ENCODE results near the gene CCDC61. TPM values are rescaled to one million over a fixed set of nuclear protein-coding genes. Genes with fewer than 3 reads are reported as not detected.

Gene CCDC61
- total RNA-seq, 2 donors from 2014 or later, result 16.4 to 20.6 TPM

DNA sequence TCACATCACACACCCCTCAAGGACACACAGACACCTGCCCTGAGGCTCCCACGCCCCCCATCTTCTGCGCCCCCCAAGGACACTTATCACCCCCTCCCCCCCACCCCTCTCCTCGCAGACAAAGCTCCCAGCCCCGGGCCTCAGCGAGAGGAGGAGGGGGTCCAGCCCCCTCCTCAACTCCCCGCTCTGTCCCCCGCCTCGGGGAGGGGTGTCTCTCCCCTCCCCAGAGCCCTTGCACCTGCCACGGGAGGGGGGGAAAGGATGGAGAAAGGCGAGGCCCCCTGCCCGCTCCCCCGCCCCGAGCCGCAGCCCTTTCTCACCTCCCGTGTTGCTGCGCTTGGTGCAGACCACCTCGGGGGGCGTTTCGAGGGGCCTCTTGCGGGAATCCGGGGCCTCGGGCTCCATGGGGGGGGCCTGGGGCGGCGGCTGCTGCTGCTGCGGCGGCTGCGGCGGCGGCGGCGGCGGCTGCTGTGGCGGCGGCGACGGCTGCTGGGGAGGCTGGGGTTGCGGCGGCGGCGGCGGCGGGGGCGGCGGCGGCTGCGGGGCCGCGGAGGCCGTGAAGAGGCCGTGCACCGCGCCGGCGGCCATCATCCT lies 22.2 kb upstream of the CCDC61 start:
- ATAC-seq (no peak), DNase-seq (no peak)
- intact Hi-C loops (cut with DNase I, micrococcal nuclease), result no loop called here

DNA sequence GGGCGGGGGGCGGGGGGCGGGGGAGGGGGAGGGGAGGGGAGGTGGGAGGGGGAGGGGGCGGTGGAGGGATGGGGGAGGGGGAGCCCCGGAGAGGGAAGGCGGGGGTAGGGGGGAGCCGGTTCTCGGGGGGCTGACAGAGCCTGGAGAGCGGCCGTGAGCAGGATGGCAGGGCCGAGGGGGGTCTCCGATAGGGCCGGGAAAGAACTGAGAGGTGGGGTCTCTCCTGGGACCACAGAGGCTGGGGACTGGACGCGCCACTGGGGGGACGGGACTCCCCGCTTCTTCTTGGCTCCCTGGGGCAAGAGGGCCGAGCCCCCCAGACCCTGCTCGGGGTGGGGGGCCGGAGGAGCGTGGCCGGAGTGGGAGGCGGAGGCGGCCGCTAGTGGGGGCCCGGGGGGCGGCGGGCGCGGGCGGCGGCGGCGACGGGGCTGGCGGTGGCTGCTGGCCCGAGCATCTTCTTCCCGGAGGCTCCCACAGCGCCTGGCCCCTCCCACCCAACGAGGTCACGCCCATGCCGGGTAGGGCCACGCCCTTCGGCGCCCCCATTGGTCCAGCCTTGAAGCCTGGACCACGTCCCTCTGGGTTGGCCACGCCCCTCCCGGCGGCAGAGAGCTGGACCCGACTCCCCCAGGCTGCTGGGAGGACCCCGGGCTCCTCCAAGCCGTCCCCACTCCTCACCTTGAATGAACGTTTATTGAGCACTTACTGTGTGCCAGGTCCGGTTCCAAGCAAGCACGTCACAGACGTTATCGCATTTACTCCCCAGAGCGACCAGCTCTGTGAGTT lies 21.5 kb upstream of the CCDC61 start, which contains the start of gene NOVA2:
Gene NOVA2, minus strand, starts transcription at position 313 of the 786 bp plus-strand sequence. CDS start 514 bp downstream, outside the sequence.
- intact Hi-C loops (cut with DNase I, micrococcal nuclease), result no loop called here
- no peak for ATAC-seq
- peak in 1 of 2 donors; percentile 30 for DNase-seq

DNA sequence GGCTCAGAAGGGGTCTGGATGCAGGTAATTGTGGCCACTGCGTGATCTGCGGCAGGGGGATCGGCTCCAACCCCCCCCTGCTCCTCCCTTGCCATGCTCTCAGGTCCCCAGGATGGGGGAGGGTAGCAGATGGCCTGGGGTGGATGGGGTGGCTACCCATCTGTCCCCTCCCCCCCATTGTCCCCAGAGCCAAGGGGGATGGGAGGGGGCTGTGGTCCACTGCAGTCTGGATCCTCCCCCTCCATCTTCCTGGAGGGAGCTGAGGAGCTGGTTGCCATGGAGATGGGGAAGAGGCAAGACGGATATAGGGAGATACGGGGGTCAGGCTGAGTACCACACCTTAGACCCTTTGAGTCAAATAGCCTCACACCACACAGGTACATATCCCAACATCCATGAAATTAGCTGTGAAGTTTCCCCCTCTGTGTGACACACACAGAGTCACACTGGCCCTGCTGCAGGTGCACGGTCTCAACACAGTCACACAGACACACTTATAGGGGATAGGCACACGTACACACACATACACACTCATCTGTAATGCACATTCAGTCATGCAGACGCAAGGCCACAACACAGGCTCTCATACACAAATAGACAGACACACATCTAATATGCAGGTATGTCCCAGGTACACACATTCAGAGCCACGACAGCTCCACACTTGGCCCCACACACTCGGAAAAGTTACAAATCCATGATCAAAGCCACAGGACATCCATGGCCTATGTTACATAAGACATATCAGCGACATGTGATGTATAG lies 19.8 kb upstream of the CCDC61 start:
- ATAC-seq (no peak), DNase-seq (no peak)
- intact Hi-C loops (cut with DNase I, micrococcal nuclease), result no loop called here

DNA sequence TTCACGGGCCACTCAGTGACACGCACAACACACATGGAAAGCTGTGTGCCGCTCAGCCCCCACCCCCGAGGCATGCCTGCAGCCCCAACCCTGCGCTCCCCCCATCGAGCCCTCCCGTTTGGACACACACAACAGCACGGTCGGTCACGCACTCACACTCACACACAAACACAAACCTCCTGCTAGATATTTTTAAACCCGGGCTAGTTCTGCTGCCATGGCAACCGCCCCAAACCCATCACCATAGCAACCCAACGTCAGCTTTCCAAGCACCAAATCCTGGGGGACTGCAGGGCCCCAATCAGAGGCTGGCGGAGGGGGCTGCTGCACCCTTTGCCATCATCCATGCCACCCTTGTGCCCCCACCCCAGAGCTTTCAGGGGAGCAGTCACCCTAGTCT lies 19.1 kb upstream of the CCDC61 start:
- DNase-seq (no peak), ATAC-seq (no peak)
- intact Hi-C loops (cut with DNase I, micrococcal nuclease), result no loop called here

DNA sequence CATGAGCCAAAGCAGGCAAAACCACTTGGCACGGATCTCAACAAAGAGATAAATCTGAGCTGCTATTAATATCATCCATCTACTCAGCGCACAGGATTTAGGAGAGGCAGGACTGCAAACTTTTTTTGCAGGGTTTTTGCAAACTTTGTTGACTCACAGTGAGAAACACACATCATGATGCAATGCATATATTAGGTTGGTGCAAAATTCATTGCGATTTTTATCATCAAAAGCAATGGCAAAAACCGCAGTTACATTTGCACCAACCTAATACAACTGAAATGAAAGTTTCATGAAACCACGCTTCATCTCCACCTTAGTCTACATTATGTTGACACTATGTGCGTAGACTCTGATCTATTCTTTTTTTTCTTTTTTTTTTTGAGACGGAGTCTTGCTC lies 17.1 kb upstream of the CCDC61 start:
- intact Hi-C loops (cut with DNase I, micrococcal nuclease), result no loop called here
- ATAC-seq, result no peak
- DNase-seq, result no peak

DNA sequence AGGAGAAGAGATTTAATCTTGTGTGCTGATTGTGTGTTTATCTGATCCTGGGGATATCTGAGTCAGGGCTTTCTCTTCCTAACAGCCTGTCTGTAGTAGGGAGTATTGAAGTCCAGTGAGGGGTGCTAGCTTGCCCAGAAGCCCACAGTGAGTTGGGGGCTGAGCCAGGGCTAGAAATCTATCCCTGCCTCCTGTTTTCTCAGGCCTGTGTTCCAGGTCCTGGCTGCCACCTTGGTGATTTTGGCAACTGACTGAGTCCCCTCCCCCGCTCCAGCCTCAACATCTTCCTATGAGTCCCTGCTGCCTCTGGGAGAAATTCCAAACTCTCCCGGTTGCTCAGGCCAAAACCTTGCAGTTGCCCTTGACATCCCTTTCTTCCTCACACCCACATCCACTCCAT lies 13.9 kb upstream of the CCDC61 start:
- intact Hi-C loops (cut with DNase I, micrococcal nuclease), result no loop called here
- ATAC-seq, result no peak
- no peak for DNase-seq

DNA sequence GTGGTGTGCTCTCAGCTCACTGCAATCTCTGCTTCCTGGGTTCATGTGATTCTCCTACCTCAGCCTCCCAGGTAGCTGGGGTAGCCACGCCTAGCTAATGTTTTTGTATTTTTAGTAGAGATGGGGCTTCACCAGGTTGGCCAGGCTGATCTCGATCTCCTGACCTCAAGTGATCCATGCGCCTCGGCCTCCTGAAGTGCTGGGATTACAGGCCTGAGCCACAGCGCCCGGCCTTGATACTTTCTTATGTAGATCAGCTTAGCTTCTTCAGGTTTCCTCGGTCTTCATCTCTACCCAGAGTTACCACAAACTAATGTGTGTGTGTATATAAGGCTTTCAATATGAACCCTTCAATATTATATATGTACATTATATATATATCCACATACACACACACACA lies 9.9 kb upstream of the CCDC61 start:
- intact Hi-C loops (cut with DNase I, micrococcal nuclease), result no loop called here
- ATAC-seq (no peak), DNase-seq (no peak)

DNA sequence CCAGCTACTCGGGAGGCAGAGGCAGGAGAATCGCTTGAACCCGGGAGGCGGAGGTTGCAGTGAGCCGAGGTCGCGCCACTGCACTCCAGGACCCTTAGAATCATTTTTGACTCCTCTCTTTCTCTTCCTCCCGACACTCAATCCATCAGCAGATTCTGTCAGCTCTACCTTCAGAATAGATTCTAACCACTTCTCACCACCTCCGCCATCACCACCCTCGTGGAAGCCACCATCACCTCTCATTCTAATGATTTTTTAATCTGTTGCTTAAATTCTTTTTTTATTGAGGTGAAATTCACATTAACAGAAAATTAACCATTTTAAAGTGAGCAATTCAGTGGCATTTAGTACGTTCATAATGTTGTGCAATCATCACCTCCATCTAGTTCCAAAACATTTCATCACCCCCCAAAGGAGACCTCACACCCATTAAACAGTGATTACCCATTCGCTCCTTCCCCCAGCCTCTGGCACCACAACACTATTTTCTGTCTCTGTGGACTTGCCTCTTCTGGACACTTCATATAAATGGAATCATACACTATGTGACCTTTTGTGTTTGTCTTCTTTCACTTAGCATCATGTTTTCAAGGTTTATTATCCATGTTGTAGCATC lies 5.0 kb upstream of the CCDC61 start:
- ATAC-seq (no peak), DNase-seq (no peak)
- intact Hi-C loops (cut with DNase I, micrococcal nuclease), result no loop called here

DNA sequence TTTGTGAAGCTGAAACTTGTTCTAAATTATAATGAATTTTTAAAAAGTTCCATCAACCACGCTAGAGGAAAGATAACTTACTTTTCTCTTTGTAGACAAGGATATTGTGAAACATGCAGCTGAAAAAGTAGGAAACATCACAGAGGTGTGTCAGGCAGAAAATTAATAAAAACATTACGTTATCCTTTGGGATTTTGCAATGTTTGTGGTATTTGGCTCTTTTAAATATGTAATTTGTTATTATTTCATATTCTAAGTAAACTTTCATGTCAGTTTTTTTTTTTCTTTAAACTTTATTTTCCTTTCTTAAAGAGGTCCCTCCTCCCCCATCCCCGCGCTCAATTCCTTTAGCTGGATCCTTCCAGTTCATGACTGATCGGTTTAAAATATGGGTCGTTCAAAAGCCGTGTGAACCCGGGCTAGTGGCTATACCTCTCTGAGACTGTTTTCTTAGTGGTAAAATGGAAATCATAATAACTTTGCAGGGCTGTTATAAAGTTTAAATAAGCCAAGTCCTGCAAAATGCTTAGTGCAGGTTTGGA lies 740 bp upstream of the CCDC61 start:
- DNase-seq, result no peak
- peak; percentile 3 for ATAC-seq
- intact Hi-C loops (cut with DNase I, micrococcal nuclease), result no loop called here

DNA sequence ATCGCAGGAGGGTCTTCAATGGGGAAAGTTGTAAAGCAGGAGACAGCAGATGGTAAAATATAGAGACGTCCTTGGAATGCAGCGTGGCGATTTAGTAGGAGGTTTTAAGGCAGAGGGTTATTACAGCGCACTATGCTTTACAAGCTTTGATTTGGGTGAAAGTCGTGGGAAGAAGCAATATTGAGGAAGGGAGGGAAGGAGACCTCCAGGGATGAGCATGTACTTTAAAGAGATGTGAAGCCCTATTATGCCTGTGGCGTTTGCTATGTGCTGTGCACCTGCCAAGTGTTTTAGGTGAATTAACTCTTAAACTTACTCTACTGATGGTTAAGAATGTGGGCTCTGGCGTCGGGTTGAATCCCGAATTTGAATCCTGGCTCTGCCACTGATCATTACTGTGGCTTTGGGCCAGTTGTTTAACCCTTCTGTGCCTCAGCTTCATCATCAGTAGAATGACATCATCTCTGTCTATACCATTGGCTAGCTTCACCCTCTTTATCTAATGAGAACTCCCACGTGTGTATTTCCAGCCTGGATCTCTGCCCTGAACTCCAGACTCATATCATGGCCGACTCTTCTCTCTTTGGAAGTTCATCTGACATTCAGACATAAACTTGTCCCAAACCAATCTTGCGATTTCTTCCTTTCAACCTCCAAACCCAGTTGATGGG lies 583 bp downstream of the CCDC61 start:
- no peak for ATAC-seq
- no peak for DNase-seq
- intact Hi-C loops (cut with DNase I, micrococcal nuclease), result no loop called here

DNA sequence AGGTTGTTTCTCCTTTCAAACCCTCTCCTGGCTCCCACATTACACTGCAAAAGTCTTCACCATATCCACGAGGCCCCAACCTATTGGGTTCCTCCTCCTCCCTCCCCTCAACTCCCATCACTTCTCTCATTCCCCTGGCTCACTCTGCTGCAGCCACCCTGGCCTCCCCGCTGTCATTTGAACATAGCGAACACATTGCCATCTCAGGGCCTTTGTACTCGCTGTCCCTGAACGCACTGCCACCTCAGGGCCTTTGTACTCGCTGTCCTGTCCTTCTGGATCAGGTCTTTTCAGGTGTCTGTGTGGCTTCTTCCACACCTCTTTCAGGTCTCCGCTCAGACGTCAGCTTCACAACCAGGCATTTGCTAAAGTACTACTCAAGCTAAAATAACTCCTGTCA lies 1.7 kb downstream of the CCDC61 start:
- ATAC-seq (no peak), DNase-seq (no peak)
- intact Hi-C loops (cut with DNase I, micrococcal nuclease), result no loop called here

DNA sequence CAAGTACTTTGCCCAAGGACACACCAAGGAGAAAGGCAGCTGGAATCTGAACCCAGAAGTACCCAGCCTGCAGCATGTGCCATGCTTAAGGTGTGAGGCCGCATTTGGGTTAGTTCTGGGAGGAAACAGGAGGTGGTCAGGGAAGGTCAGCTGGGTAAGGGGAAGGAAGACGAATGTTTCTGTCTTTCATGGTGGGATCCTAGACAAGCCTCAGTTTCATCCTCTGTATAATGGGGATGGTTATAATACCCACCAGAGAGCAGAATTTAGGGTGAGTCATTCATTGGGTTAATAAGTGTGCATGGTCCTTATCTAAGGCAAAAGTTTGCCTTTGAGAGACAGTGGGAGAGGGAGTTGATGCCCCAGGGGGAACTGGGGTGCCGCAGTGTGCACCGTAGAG lies 3.6 kb downstream of the CCDC61 start:
- DNase-seq, result no peak
- ATAC-seq, result no peak
- intact Hi-C loops (cut with DNase I, micrococcal nuclease), result no loop called here

DNA sequence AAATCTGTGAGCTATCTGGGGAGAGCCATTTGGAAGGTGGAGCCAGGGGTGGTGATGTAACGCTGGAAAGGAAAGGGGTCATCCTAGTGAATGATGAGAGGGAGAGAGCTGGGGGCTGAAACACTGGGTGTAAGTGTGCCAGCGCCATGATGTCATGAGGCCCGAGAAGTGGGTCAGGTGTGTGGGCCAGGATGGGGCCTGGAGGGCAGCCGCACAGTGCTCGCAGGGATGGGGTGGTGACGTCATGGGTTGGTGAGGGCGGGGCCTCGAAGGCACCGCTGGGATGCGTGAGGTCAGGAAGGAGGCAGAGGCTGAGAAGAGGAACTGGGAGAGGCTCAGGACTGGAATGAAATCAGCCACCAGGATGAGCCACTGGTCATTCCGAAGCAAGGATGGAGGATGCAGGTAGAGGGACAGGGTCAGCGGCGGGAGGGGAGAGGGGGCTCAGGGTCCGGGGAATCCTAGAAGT lies 4.4 kb downstream of the CCDC61 start:
- ATAC-seq (no peak), DNase-seq (no peak)
- intact Hi-C loops (cut with DNase I, micrococcal nuclease), result no loop called here

DNA sequence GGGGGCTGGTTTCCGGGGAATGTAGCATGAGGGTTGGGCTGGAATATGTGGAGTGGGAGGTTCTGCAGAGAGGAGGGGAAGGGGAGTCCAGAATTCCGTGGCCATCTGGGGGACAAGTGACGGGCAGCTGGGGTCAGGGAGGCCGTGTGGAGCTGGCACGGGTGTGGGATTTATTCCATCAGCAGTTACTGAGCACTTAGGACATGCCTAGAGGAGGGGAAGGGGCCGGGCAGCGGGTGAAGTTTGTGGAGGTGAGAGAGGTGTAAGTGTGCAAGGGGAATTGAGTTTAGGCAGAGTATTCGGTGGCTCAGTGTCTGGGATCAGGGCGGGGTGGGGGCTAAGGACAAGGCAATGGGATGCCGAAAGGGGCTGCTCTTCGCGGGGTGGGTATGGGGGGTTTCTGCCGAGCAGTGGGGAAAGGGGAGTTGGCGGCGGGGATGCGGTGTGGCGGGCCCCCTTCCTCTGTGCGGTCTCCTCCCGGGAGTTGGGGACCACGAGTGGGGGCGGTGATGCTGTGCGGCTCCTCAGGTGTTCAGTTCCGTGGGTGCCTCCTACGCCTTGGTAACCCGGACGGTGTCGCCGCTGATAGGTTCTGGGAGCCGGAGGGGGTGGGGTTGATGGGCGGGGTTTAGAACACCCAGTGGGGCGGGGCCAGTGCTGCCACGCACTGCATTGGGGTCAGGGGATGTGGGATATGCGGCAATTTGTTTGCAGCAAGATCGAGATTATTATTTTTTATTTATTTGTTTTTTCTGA lies 5.4 kb downstream of the CCDC61 start:
- intact Hi-C loops (cut with DNase I, micrococcal nuclease), result no loop called here
- DNase-seq (peak; percentile 58 to 84), ATAC-seq (peak; percentile 96)

DNA sequence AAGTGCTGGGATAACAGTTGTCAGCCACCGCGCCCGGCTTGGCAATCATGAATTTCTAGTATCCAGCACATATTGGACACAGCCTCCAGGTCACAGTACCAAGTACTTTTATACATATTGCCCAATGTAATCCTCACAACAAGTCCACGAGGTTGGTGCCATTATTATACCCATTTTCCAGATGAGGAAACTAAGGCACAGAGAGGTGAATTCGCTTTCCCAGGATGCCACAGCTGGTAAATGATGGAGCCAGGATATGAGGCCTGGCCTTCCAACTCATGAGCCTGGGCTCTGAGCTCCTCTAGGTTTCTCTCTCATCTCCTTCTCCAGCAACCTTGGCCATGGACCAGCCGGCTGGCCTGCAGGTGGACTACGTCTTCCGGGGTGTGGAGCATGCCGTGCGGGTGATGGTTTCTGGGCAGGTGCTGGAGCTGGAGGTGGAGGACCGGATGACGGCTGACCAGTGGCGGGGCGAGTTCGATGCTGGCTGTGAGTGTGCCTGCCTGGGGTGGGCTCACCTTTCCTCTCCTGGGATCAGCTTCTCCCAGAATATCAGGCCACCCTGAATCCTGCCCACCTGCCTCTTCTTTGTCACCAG lies 7.5 kb downstream of the CCDC61 start:
- ATAC-seq, result no peak
- intact Hi-C loops (cut with DNase I, micrococcal nuclease), result no loop called here

DNA sequence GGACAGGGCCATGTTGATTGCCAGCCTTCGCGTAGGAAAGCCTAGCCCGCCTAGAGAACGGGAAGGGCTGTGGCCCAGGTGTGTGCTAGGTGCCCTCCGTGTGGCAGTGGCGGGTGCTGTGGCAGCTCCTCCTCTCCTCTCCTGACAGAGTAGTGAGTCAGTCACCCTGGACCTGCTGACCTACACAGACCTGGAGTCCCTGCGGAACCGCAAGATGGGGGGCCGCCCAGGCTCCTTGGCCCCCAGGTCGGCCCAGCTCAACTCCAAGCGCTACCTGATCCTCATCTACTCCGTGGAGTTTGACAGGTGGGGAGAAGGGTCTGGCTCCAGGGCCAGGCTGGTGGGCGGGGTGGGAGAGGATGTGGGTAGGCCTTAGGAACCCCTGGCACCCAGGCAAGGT lies 11.1 kb downstream of the CCDC61 start:
- ATAC-seq, result no peak
- no peak for DNase-seq
- intact Hi-C loops (cut with DNase I, micrococcal nuclease), result no loop called here

More for the DNA sequence above, 7.5 kb downstream of the CCDC61 start:
- DNase-seq, result no peak

Data from left colon (tissue), 2 donors.